T-helper 2 cell treated with Interferon-gamma antibody and Interleukin-4, amounts not matched to agents 5 μg/mL and 100 μg/mL, for 36 hours (primary cell): ENCODE data around the gene ELL2.
"Not testable (repeated sequence)": the region's sequence is repeated elsewhere in the genome, so short reads cannot be mapped to it uniquely, and the experiment has no call there.

Experiments
- DNase-seq: peaks from one replicate; pipeline ENCODE4 v3.0.0; 2021; ENCODE audit warnings: low spot score
- H3K27ac Mint-ChIP-seq: one replicate; pipeline ENCODE4 v1.8.0; 2021; ENCODE audit warnings: mild to moderate bottlenecking, mixed read lengths
- H3K27me3 Mint-ChIP-seq: one replicate; pipeline ENCODE4 v1.8.0; 2021; ENCODE audit warnings: low read depth, mixed read lengths
- H3K36me3 Mint-ChIP-seq: one replicate; pipeline ENCODE4 v1.8.0; 2021; ENCODE audit warnings: low read depth, mixed read lengths
- H3K4me1 Mint-ChIP-seq: one replicate; pipeline ENCODE4 v1.8.0; 2021; ENCODE audit warnings: low read depth, mixed read lengths
- H3K4me3 Mint-ChIP-seq: one replicate; pipeline ENCODE4 v1.8.0; 2022; ENCODE audit warnings: mild to moderate bottlenecking, moderate library complexity, mixed read lengths
- H3K9me3 Mint-ChIP-seq: one replicate; pipeline ENCODE4 v1.8.0; 2021; ENCODE audit warnings: mixed read lengths

The ELL2 gene

DNA sequence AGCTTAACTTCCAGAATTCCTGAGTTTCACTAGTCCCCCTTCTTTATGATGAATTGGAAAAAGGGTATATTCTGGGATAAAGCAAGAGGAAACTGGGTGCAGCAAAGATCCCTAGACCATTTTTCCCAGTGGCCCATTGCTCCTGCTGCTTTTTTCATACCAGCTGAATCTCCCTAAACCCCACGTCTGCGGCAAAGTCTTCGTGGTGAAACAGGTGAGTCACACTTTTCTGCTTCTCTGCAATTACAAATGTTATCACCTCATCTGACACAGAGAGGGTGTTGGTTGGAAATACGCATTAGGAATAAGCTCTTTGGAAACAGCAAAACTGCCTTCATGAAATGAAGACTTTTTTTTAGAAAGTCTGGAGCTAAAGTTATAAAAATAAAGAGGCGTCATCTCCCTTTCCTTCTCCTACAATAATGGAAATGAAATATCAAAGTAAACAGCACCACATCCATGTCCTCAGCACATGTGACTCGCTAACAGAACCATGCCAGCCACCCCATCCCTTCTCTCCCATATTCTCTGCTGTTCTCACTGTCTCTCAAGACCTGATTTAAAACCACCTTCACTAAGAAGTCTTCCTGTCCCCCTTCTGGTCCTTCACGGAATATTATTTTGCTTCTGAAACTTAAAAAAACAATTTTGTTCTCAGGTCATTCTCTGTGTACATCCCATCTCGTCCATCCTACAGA lies 99.6 kb downstream of the ELL2 start:
- peaks cover 45% of the 10 kb centered on the region for H3K4me1 Mint-ChIP-seq
- no peaks in the 10 kb centered on the region for H3K9me3 Mint-ChIP-seq
- DNase-seq, result peak; percentile 60
- H3K27me3 Mint-ChIP-seq, result no peaks in the 10 kb centered on the region
- H3K4me3 Mint-ChIP-seq, result peak overlapping the region; percentile 60
- peak overlapping the region; percentile 14 for H3K27ac Mint-ChIP-seq
- H3K36me3 Mint-ChIP-seq, result no peaks in the 10 kb centered on the region

DNA sequence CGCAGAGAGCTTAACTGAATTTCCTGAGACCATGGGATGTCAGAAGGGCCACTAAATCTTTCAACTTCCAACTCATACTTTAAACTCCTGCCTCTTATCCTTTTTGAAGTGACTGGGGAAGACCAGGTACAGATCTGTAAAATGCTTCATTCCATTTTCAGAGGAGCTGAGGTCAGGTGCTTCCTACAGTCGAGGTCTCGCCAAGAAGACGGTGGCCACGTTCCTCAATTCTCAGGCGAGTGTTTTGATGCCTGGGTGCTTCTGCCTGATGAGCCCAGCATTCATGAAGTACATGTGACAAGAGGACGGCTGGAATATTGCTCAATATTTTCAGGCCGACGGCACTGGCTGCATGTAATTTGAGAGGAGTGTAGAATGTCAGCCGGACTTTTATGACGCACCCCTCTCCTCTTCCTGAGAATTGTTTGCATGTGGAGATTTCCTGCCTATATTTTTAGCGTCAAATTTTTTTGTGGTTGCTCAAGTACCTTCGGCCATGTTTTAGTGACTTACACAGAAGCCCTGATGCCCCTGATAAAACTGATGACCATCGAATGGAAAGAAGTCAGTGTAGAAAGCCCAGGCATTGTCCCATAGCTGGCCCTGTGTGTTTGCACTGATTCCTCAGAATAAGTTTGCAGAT lies 100.3 kb downstream of the ELL2 start:
- H3K27ac Mint-ChIP-seq, result no peak overlapping the region
- no peaks in the 10 kb centered on the region for H3K36me3 Mint-ChIP-seq
- peak overlapping the region; percentile 60 for H3K4me3 Mint-ChIP-seq
- peak; percentile 22 for DNase-seq
- peaks cover 43% of the 10 kb centered on the region for H3K4me1 Mint-ChIP-seq
- H3K27me3 Mint-ChIP-seq, result no peaks in the 10 kb centered on the region
- no peaks in the 10 kb centered on the region for H3K9me3 Mint-ChIP-seq

DNA sequence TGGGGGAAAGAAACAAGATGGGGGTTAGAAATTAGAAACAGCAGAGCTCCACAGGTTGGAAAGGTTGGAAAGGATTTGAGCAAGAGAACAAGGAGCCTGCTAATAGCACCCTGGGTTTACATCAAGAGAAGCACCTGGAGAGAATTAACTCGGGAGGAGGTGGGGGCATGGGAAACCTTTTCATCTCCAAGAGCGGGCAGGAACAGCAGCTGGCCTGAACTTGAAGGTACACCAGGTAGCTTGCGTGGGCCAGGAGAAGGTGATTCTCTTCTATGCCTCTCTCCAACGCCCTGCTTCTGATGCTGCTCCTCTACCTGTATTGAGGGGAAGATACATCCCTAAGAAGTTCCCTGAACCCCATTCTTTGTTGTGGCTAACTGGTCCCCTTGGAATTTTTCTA lies 102.0 kb downstream of the ELL2 start:
- no peak for DNase-seq
- Mint-ChIP-seq H3K27me3 (no peaks in the 10 kb centered on the region), H3K36me3 (no peaks in the 10 kb centered on the region), H3K9me3 (no peaks in the 10 kb centered on the region), H3K27ac (peak overlapping the region; percentile 13), H3K4me3 (no peak overlapping the region), H3K4me1 (peaks cover 43% of the 10 kb centered on the region)

DNA sequence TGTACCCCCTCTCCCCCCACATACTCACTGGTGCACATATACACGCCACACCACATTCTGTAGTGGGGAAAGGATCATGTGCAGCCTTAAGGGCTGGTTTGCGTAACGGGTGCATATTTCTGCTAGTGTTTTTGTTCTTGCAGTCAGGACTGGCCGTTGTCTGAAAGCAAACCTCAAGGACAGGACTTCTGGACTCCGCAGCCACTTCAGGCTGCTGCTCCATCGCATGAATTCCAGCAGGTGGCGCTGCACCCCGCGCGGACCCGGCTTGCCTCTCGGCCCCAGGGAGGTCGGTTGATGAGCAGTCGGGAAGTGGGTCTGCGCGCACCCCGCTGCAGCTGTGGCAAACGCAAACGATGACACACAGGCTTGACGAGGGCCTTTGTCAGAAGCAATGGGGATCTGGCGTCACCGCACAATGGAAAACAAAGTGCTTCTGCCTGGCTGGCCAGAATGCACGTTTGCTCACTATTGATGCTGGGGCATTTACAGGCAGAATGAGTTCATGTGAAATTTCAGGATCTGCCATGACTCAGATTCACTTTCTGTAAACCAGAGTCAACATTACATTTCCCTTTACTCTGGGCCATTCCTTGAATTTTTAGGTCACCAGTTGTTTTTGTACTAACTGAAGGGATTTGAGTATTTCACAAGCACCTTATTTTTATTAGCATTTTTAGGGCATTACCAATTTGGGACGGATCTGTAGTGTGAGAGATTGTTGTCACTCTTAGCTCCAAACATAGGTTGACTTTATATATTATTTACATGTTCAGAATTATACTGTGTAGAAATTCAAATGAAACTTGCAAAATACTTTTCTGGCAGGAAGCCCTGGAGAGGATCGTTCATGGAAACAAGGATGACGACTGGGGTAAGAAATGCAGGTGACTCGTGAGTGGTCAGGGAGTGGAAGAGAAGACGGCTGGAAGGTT lies 102.7 kb downstream of the ELL2 start:
- Mint-ChIP-seq H3K27me3 (no peaks in the 10 kb centered on the region), H3K36me3 (no peaks in the 10 kb centered on the region), H3K27ac (peak overlapping the region; percentile 37), H3K4me3 (peak overlapping the region; percentile 62), H3K9me3 (no peaks in the 10 kb centered on the region), H3K4me1 (peaks cover 43% of the 10 kb centered on the region)
- peak; percentile 94 for DNase-seq

DNA sequence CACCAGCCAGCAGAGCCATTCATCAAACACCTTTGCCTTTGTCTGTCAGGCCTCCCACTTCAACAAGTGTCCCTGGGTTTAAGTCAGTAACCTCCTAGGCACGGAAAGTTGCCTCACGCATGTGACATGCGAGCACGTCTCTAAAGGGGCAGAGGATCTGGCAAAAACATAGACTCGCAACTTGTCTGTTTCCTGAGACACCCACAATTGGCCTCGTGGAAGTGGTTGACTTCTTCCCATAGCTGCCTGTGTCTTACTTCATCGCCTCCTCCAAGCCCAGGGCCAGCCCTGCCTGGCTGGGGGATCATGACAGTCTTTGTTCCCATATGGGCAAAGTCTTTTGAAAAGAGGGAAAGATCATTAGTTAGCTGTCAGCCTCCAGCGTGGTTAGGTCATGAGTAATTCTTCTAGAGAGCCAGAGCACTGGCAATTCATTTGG lies 103.6 kb downstream of the ELL2 start:
- no peak for DNase-seq

DNA sequence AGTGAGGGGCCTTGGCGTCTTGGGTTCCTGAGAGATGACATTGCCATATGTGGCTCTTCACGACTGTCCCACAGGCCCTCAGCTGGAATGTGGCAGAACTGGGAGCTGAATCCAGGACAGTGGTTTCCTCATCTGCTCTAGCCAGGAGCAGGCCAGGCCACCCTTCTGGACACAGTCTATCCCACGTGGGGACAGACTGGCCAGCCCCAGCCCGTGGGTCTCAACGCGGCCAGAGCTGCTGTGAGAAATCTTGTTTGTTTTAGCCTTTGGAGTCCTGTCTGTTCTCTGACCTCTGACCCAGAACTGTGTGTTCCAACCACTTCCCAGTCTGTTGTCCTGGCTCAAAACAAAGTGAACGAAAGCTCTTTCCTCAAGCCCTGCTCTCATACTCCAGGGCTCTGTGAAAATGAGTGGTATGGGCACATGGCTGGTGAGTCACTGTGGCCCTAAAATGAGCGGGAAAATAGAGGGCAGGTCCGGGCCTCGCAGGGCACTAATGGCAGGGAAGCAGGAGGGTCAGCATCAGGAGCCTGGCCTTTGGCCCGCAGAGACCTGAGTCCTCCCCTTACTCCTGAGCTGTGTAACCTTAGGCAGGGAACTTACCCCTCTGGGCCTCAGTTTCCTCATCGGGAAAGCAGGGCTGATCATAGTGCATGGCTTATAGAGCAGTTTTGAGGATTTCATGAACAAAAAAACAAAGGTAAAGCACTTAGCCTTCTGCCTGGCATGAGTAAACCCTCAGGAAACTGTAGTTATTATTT lies 104.3 kb downstream of the ELL2 start:
- no peak for DNase-seq
- Mint-ChIP-seq H3K27ac (no peak overlapping the region), H3K36me3 (no peaks in the 10 kb centered on the region)

More for the DNA sequence above, 103.6 kb downstream of the ELL2 start:
- Mint-ChIP-seq H3K9me3 (no peaks in the 10 kb centered on the region), H3K27me3 (no peaks in the 10 kb centered on the region), H3K4me1 (peaks cover 38% of the 10 kb centered on the region), H3K36me3 (no peaks in the 10 kb centered on the region), H3K27ac (no peak overlapping the region), H3K4me3 (no peak overlapping the region)

DNA sequence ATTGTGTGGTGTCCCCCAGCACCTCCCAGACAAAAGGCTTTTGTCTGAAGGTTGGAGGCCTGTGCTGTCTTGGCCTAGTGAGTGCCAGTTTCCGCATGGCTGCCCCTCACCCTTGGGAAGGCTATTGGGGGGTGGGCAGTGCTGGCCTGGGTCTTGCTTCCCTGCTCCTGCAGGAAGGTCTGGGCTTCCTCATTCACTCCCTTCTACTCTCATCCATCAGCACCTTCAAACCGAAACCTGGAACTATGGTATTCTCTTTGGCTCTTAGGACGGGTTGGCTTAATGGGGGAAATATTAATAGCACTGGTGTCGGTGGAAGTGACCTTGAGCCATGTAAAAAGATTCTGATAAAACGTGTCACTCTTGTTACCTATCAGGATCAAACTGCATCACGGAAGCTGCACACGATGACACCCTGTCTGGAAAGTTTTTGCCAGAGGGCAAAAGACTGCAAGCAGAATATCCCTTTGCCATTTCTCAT lies 105.1 kb downstream of the ELL2 start:
- no peaks in the 10 kb centered on the region for H3K9me3 Mint-ChIP-seq
- no peak overlapping the region for H3K4me3 Mint-ChIP-seq
- H3K27me3 Mint-ChIP-seq, result no peaks in the 10 kb centered on the region
- H3K36me3 Mint-ChIP-seq, result no peaks in the 10 kb centered on the region
- peaks cover 24% of the 10 kb centered on the region for H3K4me1 Mint-ChIP-seq
- DNase-seq, result no peak
- H3K27ac Mint-ChIP-seq, result no peak overlapping the region

More for the DNA sequence above, 104.3 kb downstream of the ELL2 start:
- Mint-ChIP-seq H3K4me3 (no peak overlapping the region), H3K27me3 (no peaks in the 10 kb centered on the region), H3K9me3 (no peaks in the 10 kb centered on the region), H3K4me1 (peaks cover 31% of the 10 kb centered on the region)

DNA sequence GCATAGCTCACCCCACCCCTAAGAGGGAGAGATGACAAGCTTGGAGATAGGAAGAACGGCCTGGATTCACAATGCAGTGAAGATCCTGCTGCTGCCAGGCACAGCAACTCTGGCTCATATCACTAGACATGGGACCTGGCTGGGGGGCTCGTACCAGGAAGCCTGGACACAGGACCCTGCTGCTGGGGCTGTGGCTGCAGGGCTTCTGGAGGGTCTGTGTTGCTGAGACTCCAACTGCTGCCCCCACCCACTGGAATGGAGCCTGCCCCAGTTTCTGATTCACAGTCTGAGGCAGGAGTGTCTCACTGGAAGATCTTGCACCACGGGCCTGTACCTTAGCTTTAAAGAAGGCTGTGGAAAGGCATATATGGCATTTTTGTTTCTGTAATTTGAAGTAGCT lies 108.2 kb downstream of the ELL2 start:
- DNase-seq, result no peak
- no peaks in the 10 kb centered on the region for H3K36me3 Mint-ChIP-seq
- no peak overlapping the region for H3K4me3 Mint-ChIP-seq
- H3K9me3 Mint-ChIP-seq, result no peaks in the 10 kb centered on the region
- no peak overlapping the region for H3K27ac Mint-ChIP-seq
- peaks cover 4% of the 10 kb centered on the region for H3K27me3 Mint-ChIP-seq
- peaks cover 9% of the 10 kb centered on the region for H3K4me1 Mint-ChIP-seq

DNA sequence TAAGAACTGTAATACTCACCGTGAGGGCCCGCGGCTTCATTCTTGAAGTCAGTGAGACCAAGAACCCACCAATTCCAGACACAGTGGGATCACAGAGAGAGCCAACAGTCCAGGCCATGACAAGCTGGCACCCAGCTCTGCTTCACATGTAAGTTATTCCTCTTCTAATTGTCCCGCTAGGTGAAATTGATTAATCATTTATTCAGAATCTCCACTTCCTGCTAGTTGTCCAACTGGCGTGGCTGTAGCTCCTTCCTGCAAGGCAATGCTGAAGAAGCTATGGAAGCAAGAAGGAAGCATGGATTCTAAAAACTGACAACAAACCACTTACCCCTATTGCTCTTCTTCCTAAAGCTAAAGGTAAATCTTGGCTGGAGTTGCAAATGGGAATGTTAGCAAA lies 109.1 kb downstream of the ELL2 start:
- DNase-seq, result no peak
- Mint-ChIP-seq H3K36me3 (no peaks in the 10 kb centered on the region), H3K4me3 (no peak overlapping the region), H3K27me3 (peaks cover 4% of the 10 kb centered on the region), H3K9me3 (no peaks in the 10 kb centered on the region), H3K4me1 (peaks cover 5% of the 10 kb centered on the region), H3K27ac (no peak overlapping the region)

DNA sequence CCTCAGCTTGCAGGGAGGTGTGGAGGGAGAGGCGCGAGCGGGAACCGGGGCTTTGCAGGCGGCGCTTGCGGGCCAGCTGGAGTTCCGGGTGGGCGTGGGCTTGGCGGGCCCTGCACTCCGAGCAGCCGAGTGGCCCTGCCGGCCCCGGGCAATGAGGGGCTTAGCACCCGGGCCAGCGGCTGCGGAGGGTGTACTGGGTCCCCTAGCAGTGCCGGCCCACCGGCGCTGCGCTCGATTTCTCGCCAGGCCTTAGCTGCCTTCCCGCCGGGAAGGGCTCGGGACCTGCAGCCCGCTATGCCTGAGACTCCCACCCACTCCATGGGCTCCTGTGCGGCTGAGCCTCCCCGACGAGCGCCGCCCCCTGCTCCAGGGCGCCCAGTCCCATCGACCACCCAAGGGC lies 110.5 kb downstream of the ELL2 start:
- not testable (repeated sequence) for H3K36me3 Mint-ChIP-seq, H3K27me3 Mint-ChIP-seq, DNase-seq

DNA sequence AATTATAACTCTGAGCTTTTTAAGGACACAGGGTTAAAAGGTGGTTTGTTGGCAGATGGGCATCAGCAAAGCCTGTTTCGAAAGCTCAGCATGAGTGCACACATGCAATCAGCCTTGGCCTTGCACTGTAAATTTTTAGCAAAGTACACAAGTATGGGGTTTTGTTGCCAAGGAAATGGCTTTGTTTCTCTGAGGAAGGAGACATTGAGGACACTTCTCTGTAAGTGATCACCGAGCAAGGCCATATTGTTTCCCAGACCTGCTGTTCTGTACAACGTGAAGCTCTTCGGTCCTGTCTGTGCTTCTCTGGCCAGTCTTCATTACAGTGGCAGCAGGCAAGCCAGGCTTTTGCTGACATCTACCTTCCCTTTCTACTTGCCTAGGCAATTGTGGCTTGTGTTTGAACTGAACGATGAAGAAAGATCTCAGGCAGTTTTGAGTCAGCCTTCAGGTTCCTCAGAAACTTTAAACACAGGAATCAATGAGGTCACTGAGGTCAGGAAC lies 111.2 kb downstream of the ELL2 start:
- Mint-ChIP-seq H3K9me3 (no peaks in the 10 kb centered on the region), H3K36me3 (no peaks in the 10 kb centered on the region), H3K4me1 (peaks cover 10% of the 10 kb centered on the region), H3K27ac (no peak overlapping the region), H3K4me3 (no peak overlapping the region), H3K27me3 (peaks cover 4% of the 10 kb centered on the region)
- DNase-seq, result no peak

More for the DNA sequence above, 110.5 kb downstream of the ELL2 start:
- H3K27ac Mint-ChIP-seq, H3K4me3 Mint-ChIP-seq, H3K9me3 Mint-ChIP-seq, H3K4me1 Mint-ChIP-seq: not testable (repeated sequence)

DNA sequence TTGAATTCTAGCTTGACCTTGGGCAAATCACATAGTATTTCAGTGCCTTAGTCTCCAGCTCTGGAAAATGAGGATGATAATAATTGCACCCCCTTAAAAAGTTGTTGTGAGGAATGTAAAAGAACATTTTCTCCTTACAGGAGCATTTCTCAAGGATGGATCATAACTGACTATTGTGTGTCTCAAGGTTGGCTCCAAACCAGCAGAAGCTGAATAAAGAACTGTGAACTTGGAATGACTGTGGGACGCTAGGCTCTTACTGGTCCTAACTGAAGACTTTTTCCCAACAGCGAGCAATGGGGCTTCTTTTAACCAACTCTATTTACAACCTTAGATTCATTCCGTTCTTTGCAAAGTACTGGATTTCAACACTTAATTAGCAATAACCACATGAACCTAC lies 113.0 kb downstream of the ELL2 start:
- no peak for DNase-seq
- no peaks in the 10 kb centered on the region for H3K9me3 Mint-ChIP-seq

DNA sequence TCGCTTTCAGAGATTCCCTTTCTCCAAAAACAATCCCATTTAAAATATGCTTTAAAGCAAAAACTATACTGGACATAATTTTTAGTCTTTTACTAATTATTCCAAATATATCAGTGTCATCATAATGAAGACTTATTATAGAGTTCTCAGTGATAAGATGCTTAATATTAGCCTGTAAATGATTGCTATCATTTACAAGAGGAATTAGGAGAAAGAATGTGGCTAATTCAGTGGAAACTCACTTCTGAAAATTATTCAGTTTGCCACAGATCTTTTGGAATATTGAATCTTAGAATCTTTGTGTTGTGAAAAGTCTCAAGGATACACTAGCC lies 114.4 kb downstream of the ELL2 start:
- H3K4me3 Mint-ChIP-seq, result no peak overlapping the region
- no peaks in the 10 kb centered on the region for H3K36me3 Mint-ChIP-seq
- peaks cover 4% of the 10 kb centered on the region for H3K27me3 Mint-ChIP-seq
- no peak for DNase-seq
- no peaks in the 10 kb centered on the region for H3K9me3 Mint-ChIP-seq
- no peak overlapping the region for H3K27ac Mint-ChIP-seq
- peaks cover 33% of the 10 kb centered on the region for H3K4me1 Mint-ChIP-seq

More for the DNA sequence above, 113.0 kb downstream of the ELL2 start:
- Mint-ChIP-seq H3K36me3 (no peaks in the 10 kb centered on the region), H3K27me3 (peaks cover 4% of the 10 kb centered on the region), H3K27ac (no peak overlapping the region), H3K4me1 (peaks cover 20% of the 10 kb centered on the region), H3K4me3 (no peak overlapping the region)
